A673 (cell line): ENCODE data around the gene MCRIP1.

Experiments
- EZH2 ChIP-seq: fragments of 200-600 bp; sonication (generic); IDR thresholded peaks from 2 replicates; pipeline ENCODE4 v1.6.1; 2017; ENCODE audit warnings: borderline replicate concordance, low read depth, mild to moderate bottlenecking, mixed read lengths, antibody characterized with exemption, low read length; ENCODE audit not compliant: poor library complexity, severe bottlenecking
- TF ChIP-seq, protein P1 (sequence below): fragments of 300-800, 200-600 bp; sonication (generic); conservative IDR thresholded peaks from 2 replicates; pipeline ENCODE4 v1.5.1; 2017; ENCODE audit warnings: low read depth, mild to moderate bottlenecking, antibody characterized with exemption, low read length, moderate library complexity, mixed read lengths

DNA sequence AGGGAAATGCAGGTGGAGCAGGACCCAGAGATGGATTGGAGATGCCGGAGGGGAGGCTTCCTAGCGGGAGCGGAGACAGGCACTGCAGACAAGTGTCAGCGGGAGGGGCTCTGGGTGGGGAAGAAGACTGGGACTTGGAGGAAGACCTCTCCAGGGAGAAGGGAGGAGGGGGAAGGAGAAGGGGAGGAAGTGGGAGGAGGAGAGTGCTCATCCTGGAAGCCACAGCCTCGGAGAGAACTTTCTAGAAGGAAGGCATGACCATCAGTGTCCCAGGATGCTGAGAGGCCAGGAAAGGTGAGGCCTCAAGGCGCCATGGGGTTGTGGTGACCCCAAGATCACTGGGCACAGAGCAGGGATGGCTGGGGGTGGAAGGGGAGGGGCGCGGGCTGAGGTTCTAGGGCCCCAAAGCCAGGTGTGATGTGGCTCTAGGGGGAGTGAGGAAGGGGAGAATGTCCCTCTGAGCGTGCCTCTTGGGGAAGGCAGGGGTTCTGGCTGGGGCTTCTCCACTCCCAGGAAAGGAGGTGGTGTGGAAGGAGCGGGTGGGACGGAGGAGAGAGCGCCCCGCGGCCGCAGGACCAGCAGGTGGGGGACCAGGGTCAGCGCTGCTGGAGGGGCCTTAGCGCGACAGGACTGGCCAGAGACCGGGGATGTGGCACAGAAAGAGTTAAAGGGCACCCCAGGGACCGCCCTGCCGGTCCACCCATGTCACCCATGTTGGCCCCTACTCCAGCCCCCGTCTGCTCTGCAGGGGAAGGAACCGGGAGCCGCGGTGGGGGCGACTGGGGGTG is 30.0 kb downstream of the MCRIP1 start:
- TF ChIP-seq, protein P1, sequence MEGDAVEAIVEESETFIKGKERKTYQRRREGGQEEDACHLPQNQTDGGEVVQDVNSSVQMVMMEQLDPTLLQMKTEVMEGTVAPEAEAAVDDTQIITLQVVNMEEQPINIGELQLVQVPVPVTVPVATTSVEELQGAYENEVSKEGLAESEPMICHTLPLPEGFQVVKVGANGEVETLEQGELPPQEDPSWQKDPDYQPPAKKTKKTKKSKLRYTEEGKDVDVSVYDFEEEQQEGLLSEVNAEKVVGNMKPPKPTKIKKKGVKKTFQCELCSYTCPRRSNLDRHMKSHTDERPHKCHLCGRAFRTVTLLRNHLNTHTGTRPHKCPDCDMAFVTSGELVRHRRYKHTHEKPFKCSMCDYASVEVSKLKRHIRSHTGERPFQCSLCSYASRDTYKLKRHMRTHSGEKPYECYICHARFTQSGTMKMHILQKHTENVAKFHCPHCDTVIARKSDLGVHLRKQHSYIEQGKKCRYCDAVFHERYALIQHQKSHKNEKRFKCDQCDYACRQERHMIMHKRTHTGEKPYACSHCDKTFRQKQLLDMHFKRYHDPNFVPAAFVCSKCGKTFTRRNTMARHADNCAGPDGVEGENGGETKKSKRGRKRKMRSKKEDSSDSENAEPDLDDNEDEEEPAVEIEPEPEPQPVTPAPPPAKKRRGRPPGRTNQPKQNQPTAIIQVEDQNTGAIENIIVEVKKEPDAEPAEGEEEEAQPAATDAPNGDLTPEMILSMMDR, result no peak
- no peak for TF ChIP-seq EZH2
